ENCODE data around the gene LRP10. TPM values are rescaled to one million over a fixed set of nuclear protein-coding genes. Genes with fewer than 3 reads are reported as not detected.

Gene LRP10
- polyA plus RNA-seq, 2 of the 4 experiments (the other 2 are of a cell fraction): 57.2 to 74.3 TPM

DNA sequence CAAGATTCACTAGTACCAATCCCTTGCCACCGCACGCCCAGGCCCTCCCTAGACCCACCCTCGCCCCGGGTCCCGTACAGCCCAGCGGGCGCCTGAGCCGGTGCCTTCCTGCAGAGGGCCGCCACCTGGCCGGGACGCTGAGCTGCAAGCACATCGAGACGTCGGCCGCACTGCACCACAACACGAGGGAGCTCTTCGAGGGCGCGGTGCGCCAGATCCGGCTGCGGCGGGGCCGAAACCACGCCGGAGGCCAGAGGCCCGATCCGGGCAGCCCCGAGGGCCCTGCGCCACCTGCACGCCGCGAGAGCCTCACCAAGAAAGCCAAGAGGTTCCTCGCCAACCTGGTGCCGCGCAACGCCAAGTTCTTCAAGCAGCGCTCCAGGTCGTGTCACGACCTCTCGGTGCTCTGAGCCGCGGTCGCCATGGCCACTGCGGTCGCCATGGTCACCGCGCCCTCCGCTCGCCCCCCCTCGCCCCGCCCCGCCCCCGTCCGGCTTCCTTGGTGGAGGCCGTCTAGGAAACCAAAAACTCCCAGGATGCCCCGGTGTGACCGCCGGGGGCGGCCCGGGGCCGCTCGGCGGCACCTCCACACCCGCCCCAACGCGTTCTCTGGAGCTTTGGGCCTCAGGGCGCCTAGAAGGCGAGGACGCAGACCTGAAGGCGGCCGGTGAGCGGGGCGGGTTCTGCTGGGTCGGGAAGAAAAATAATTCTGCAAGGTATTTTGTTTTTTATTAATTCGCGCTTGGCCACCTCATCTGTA is 15.1 kb downstream of the LRP10 start:
- Histone ChIP-seq H3K4me2 (peak overlapping the region; percentile 73), H3K9me3 (no peaks in the 10 kb centered on the region), H3K4me3 (peak overlapping the region; percentile 61), H3K27ac (peak overlapping the region; percentile 87 to 93), H3K4me1 (peaks cover 18% of the 10 kb centered on the region)
- ATAC-seq: peak; percentile 78 to 80
- POLR2A ChIA-PET: interaction anchor here (0.5 to 2.9 kb wide), 5 partner anchors 10 to 71 kb away, joined by 3 to 11 read pairs (median 5); partner anchors contain the start of genes LRP10 and RBM23
- peak; percentile 65 for TF ChIP-seq POLR2A (IDR thresholded peaks at IDR 0.05; ENCODE audit: low read length)
- TF ChIP-seq E2F6 (IDR thresholded peaks at IDR 0.05; ENCODE audit: borderline replicate concordance, low read depth): peak; percentile 93
- TF ChIP-seq CHD2 (IDR thresholded peaks at IDR 0.05; ENCODE audit: low read length, partially characterized antibody): no peak
- TF ChIP-seq ELK1 (IDR thresholded peaks at IDR 0.05; ENCODE audit: low read depth, low read length): no peak
- no peak for TF ChIP-seq MAFK (IDR thresholded peaks at IDR 0.05; ENCODE audit: partially characterized antibody)
- TF ChIP-seq, protein P1, sequence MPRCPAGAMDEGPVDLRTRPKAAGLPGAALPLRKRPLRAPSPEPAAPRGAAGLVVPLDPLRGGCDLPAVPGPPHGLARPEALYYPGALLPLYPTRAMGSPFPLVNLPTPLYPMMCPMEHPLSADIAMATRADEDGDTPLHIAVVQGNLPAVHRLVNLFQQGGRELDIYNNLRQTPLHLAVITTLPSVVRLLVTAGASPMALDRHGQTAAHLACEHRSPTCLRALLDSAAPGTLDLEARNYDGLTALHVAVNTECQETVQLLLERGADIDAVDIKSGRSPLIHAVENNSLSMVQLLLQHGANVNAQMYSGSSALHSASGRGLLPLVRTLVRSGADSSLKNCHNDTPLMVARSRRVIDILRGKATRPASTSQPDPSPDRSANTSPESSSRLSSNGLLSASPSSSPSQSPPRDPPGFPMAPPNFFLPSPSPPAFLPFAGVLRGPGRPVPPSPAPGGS (IDR thresholded peaks at IDR 0.05): 0 out of 3 replicates have a peak, but pooled peaks have one; percentile 60
- TF ChIP-seq, protein P2, sequence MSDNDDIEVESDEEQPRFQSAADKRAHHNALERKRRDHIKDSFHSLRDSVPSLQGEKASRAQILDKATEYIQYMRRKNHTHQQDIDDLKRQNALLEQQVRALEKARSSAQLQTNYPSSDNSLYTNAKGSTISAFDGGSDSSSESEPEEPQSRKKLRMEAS (IDR thresholded peaks at IDR 0.05): peak; percentile 91
- peak; percentile 49; the same call in 1 of the 2 replicates for TF ChIP-seq TFCP2L1 (CRISPR knock-in tag; IDR thresholded peaks at IDR 0.05)
- peak; percentile 77 for TF ChIP-seq HOXB5 (CRISPR knock-in tag; IDR thresholded peaks at IDR 0.05)
- peak; percentile 54; the same call in 1 of the 2 replicates for TF ChIP-seq ZNF302 (CRISPR knock-in tag; IDR thresholded peaks at IDR 0.05)
- 0 out of 5 replicates have a peak, but pooled peaks have one; percentile 34 to 60 for TF ChIP-seq JUN (IDR thresholded peaks at IDR 0.05)
- peak; percentile 59; the same call in 1 of the 2 replicates for TF ChIP-seq EHF (CRISPR knock-in tag; IDR thresholded peaks at IDR 0.05)
- CTCF ChIA-PET: interaction anchor here (0.6 to 23.1 kb wide), 6 partner anchors 9 to 182 kb away, joined by 3 to 368 read pairs (median 5); partner anchors contain the start of gene LRP10
- DNase-seq (ENCODE audit: low read depth in 1 of 2, low spot score in 1 of 2): peak; percentile 66 to 73
- no peak for FAIRE-seq
- 13% methylated on average over 24 of the region's 77 CpGs for WGBS (ENCODE audit: missing lambda C conversion rate)

DNA sequence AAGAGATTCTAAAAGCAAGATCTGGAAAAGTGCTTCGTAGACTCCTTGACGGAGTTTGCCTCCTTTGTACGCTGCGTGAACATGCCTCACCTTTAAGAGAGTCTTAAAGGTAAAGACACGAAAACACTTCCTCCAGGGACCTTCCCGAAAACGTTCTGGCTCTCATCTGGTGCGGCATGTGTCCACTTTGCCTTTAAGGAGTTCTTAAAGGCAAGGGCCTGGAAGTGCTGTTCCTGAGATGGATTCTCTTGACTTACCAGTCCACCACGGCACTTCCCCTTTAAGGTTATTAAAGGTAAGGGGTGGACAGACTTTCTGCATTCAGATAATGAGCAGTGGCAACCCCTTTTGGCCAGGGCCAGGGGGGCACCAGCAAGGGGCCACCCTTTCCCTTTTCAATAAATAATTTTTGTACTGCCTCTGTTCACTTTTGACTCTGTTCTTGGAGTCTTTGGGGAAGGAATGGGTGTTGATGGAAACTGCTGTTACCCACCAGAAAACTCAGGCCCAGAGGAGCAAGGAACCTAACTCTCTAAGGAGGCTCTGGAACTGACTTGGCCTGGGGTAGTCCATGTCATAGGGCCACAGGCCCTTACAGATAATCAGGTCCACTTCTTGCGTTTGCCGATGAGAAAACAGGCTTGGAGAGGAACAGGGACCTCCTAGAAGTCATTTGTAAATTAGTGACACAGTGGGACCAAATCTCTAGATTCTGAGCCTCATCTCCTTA is 15.9 kb downstream of the LRP10 start:
- peak overlapping the region; percentile 73 for H3K4me2 ChIP-seq
- 19% methylated on average over 11 of the region's 11 CpGs for WGBS (ENCODE audit: missing lambda C conversion rate)
- POLR2A ChIA-PET: interaction anchor here (1.1 to 2.9 kb wide), 3 partner anchors 14 to 32 kb away, joined by 5 to 11 read pairs (median 10); partner anchors contain the start of genes LRP10 and RBM23
- DNase-seq (ENCODE audit: low read depth in 1 of 2, low spot score in 1 of 2) (peak; percentile 67 to 91), ATAC-seq (peak; percentile 79 to 82), FAIRE-seq (no peak)
- TF ChIP-seq RFX5 (IDR thresholded peaks at IDR 0.05): no peak
- no peak for TF ChIP-seq HEYL (CRISPR knock-in tag; IDR thresholded peaks at IDR 0.05)
- TF ChIP-seq, protein P2 (IDR thresholded peaks at IDR 0.05): peak; percentile 47; the same call in 1 of the 2 replicates
- no peaks in the 10 kb centered on the region for H3K9me3 ChIP-seq
- peaks cover 18% of the 10 kb centered on the region for H3K4me1 ChIP-seq
- H3K27ac ChIP-seq: peak overlapping the region; percentile 87 to 93
- H3K4me3 ChIP-seq: peak overlapping the region; percentile 61
- CTCF ChIA-PET: interaction anchor here (0.8 to 23.1 kb wide), 7 partner anchors 6 to 331 kb away, joined by 3 to 368 read pairs (median 9); partner anchors contain the start of genes LRP10 and REM2

DNA sequence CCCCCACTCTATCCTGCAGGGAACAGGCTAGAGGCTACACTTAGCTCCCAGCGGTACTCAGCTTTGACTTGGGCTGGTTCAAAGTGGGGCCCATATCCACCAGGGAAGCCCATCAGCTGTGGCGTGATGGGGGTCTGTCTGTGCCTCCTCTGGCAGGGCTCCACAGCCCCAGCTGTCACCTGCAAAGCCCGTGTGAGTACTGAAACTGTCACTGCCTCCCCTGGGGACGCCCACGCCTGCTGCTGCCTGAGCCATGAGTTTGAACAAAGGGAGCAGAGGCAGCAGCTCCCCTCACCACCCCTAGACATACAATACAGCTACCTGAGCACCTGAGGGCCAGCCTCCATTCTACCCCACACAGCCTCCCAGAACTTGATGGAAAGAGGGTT is 16.4 kb downstream of the LRP10 start:
- Histone ChIP-seq H3K9me3 (no peaks in the 10 kb centered on the region), H3K4me1 (peaks cover 18% of the 10 kb centered on the region), H3K4me3 (peak overlapping the region; percentile 61), H3K4me2 (peak overlapping the region; percentile 73), H3K27ac (peak overlapping the region; percentile 87 to 93; a peak in 5 of 6 replicates)
- DNase-seq (ENCODE audit: low read depth in 1 of 2, low spot score in 1 of 2) (no peak), ATAC-seq (no peak), FAIRE-seq (no peak)
- POLR2A ChIA-PET: interaction anchor here (0.6 to 2.9 kb wide), 2 partner anchors 16 to 77 kb away, joined by 3 to 11 read pairs; partner anchors contain the start of gene LRP10
- WGBS (ENCODE audit: missing lambda C conversion rate): 87% methylated on average over 2 of the region's 5 CpGs
- CTCF ChIA-PET: interaction anchor here (0.9 to 23.1 kb wide), 6 partner anchors 7 to 331 kb away, joined by 4 to 368 read pairs (median 9); partner anchors contain the start of genes LRP10 and REM2
- TF ChIP-seq, protein P1 (IDR thresholded peaks at IDR 0.05): no peak
- TF ChIP-seq POLR2AphosphoS2 (conservative IDR thresholded peaks at IDR 0.05; ENCODE audit: low read length) (no peak), HEYL (CRISPR knock-in tag; IDR thresholded peaks at IDR 0.05) (no peak), KDM5A (IDR thresholded peaks at IDR 0.05) (no peak), CHD4 (IDR thresholded peaks at IDR 0.05; ENCODE audit: borderline replicate concordance) (no peak), HOXB5 (CRISPR knock-in tag; IDR thresholded peaks at IDR 0.05) (no peak), HDAC2 (IDR thresholded peaks at IDR 0.05) (no peak), PBX3 (IDR thresholded peaks at IDR 0.05) (no peak), NPAS2 (CRISPR knock-in tag; IDR thresholded peaks at IDR 0.05; ENCODE audit: borderline replicate concordance) (no peak), NFE2L2 (conservative IDR thresholded peaks at IDR 0.05; ENCODE audit: low read length) (no peak), RFX5 (IDR thresholded peaks at IDR 0.05) (no peak), ZFP36 (IDR thresholded peaks at IDR 0.05; ENCODE audit: borderline replicate concordance, partially characterized antibody) (no peak), RARB (CRISPR knock-in tag; IDR thresholded peaks at IDR 0.05) (no peak), NR3C1 (IDR thresholded peaks at IDR 0.05) (no peak), FOSB (CRISPR knock-in tag; IDR thresholded peaks at IDR 0.05) (no peak)

Data from A549 (cell line).